Endodermal cell (in vitro differentiated cells): Measurements from ENCODE around the gene PECR. TPM values are rescaled to one million over a fixed set of nuclear protein-coding genes. Genes with fewer than 3 reads are reported as not detected.

ENCODE experiments used
- DNase-seq: peaks from one replicate; pipeline ENCODE4 v3.0.0-alpha.2; 2017
- H3K27ac ChIP-seq: 2 replicates; pipeline ENCODE4 v1.5.1; 2013; ENCODE audit warnings: mild to moderate bottlenecking, low read depth, low read length, moderate library complexity
- H3K27me3 ChIP-seq: 2 replicates; pipeline ENCODE4 v1.6.1; 2013; ENCODE audit warnings: mild to moderate bottlenecking, low read length, moderate library complexity; ENCODE audit not compliant: insufficient read depth, control insufficient read depth, poor library complexity, severe bottlenecking
- H3K36me3 ChIP-seq: 2 replicates; pipeline ENCODE4 v1.7.0; 2013; ENCODE audit warnings: mild to moderate bottlenecking, low read length, moderate library complexity; ENCODE audit not compliant: control insufficient read depth, insufficient read depth
- H3K4me1 ChIP-seq: one replicate; pipeline ENCODE4 v1.7.0; 2013; ENCODE audit warnings: low read length; ENCODE audit not compliant: control insufficient read depth, insufficient read depth
- H3K4me3 ChIP-seq: 2 replicates; pipeline ENCODE4 v1.5.1; 2013; ENCODE audit warnings: mild to moderate bottlenecking, low read length, moderate library complexity
- H3K9ac ChIP-seq: 2 replicates; pipeline ENCODE4 v1.6.1; 2013; ENCODE audit warnings: mild to moderate bottlenecking, low read length, moderate library complexity; ENCODE audit not compliant: poor library complexity, severe bottlenecking; ENCODE audit errors: extremely low read depth
- H3K9me3 ChIP-seq: 2 replicates; pipeline ENCODE4 v1.6.1; 2013; ENCODE audit warnings: mild to moderate bottlenecking, low read length, moderate library complexity; ENCODE audit not compliant: control insufficient read depth
- H3K27ac Mint-ChIP-seq: 2 replicates; pipeline ENCODE4 v1.8.0; 2020; ENCODE audit warnings: mixed read lengths
- H3K27me3 Mint-ChIP-seq: 2 replicates; pipeline ENCODE4 v1.8.0; 2021; ENCODE audit warnings: mild to moderate bottlenecking, mixed read lengths; ENCODE audit not compliant: insufficient read depth
- H3K36me3 Mint-ChIP-seq: 2 replicates; pipeline ENCODE4 v1.8.0; 2020; ENCODE audit warnings: low read depth, mixed read lengths
- H3K4me1 Mint-ChIP-seq: 2 replicates; pipeline ENCODE4 v1.8.0; 2020; ENCODE audit warnings: mixed read lengths
- H3K4me3 Mint-ChIP-seq: 2 replicates; pipeline ENCODE4 v1.8.0; 2020; ENCODE audit warnings: mild to moderate bottlenecking, moderate library complexity, mixed read lengths
- H3K9me3 Mint-ChIP-seq: 2 replicates; pipeline ENCODE4 v1.8.0; 2020; ENCODE audit warnings: mild to moderate bottlenecking, mixed read lengths
- CTCF ChIP-seq: fragments of 200-600 bp; sonication (generic); conservative IDR thresholded peaks from 2 replicates; pipeline ENCODE4 v1.5.0; 2021; ENCODE audit warnings: antibody characterized with exemption, mild to moderate bottlenecking
- WGBS, 2 experiments: methylation state at CpG; one replicate each; pipeline versions ENCODE4 v1.1.5 to v1.1.7; 2013; ENCODE audit warnings: missing lambda C conversion rate in 2 of 2, mixed read lengths in 1 of 2; ENCODE audit not compliant: insufficient coverage in 1 of 2, insufficient read length in 1 of 2; 5-methylcytosine and 5-hydroxymethylcytosine counted together
- total RNA-seq, 2 donors: library from RNA; stranded (reverse); fragmentation: NEBNext Ultra II Directional in 1 of 2; extraction: Animal tissue kit (Norgen Biotek cat#: 25700) in 1 of 2; gene quantifications; 2 replicates in 1 of 2; 3 replicates in 1 of 2; pipeline ENCODE4 v1.2.1, GENCODE V29; 2021

The PECR gene
- total RNA-seq, 2 donors from 2014 or later, result 12.5 to 17.0 TPM

GRCh38 chr2:216017365-216017764 lies 64.2 kb downstream of the PECR start:
- no peaks in the 10 kb centered on the region for H3K9me3 Mint-ChIP-seq
- DNase-seq, result peak; percentile 52
- no peak overlapping the region for H3K4me3 Mint-ChIP-seq
- H3K27ac ChIP-seq, result no peak overlapping the region
- no peak overlapping the region for H3K4me3 ChIP-seq
- H3K36me3 ChIP-seq, result no peaks in the 10 kb centered on the region
- H3K9me3 ChIP-seq, result no peaks in the 10 kb centered on the region
- WGBS, 2 experiments, result 80 to 83% methylated on average over 4 of the region's 4 CpGs
- no peaks in the 10 kb centered on the region for H3K27me3 Mint-ChIP-seq
- no peaks in the 10 kb centered on the region for H3K4me1 ChIP-seq
- no peak overlapping the region for H3K9ac ChIP-seq
- TF ChIP-seq CTCF, result no peak
- peaks cover 6% of the 10 kb centered on the region for H3K4me1 Mint-ChIP-seq
- no peaks in the 10 kb centered on the region for H3K27me3 ChIP-seq
- H3K27ac Mint-ChIP-seq, result no peak overlapping the region
- H3K36me3 Mint-ChIP-seq, result no peaks in the 10 kb centered on the region

GRCh38 chr2:216016581-216016980 lies 65.0 kb downstream of the PECR start:
- no peak for TF ChIP-seq CTCF

GRCh38 chr2:216015722-216016464 lies 65.7 kb downstream of the PECR start:
- DNase-seq, result no peak
- H3K36me3 ChIP-seq, result no peaks in the 10 kb centered on the region
- Mint-ChIP-seq H3K4me3 (no peak overlapping the region), H3K9me3 (no peaks in the 10 kb centered on the region), H3K36me3 (peaks cover 2% of the 10 kb centered on the region), H3K4me1 (peaks cover 10% of the 10 kb centered on the region), H3K27me3 (no peaks in the 10 kb centered on the region), H3K27ac (no peak overlapping the region)
- H3K4me3 ChIP-seq, result no peak overlapping the region
- H3K27me3 ChIP-seq, result no peaks in the 10 kb centered on the region
- no peak overlapping the region for H3K27ac ChIP-seq
- no peak for TF ChIP-seq CTCF
- no peaks in the 10 kb centered on the region for H3K4me1 ChIP-seq
- no peak overlapping the region for H3K9ac ChIP-seq
- H3K9me3 ChIP-seq, result no peaks in the 10 kb centered on the region
- WGBS, 2 experiments, result 95 to 96% methylated on average over 5 of the region's 5 CpGs

More at GRCh38 chr2:216016581-216016980, 65.0 kb downstream of the PECR start:
- H3K27me3 ChIP-seq, result no peaks in the 10 kb centered on the region
- H3K27ac ChIP-seq, result no peak overlapping the region
- no peak overlapping the region for H3K4me3 ChIP-seq
- no peaks in the 10 kb centered on the region for H3K9me3 Mint-ChIP-seq
- no peak overlapping the region for H3K4me3 Mint-ChIP-seq
- no peaks in the 10 kb centered on the region for H3K9me3 ChIP-seq
- H3K9ac ChIP-seq, result no peak overlapping the region
- 92% methylated on average over 1 of the region's 1 CpG; no CpG with 5 or more reads in 1 of the 2 experiments for WGBS, 2 experiments
- H3K4me1 ChIP-seq, result no peaks in the 10 kb centered on the region
- no peaks in the 10 kb centered on the region for H3K27me3 Mint-ChIP-seq
- no peak overlapping the region for H3K27ac Mint-ChIP-seq
- H3K36me3 ChIP-seq, result no peaks in the 10 kb centered on the region
- no peaks in the 10 kb centered on the region for H3K36me3 Mint-ChIP-seq
- no peak for DNase-seq
- peaks cover 10% of the 10 kb centered on the region for H3K4me1 Mint-ChIP-seq
